Hepatocyte (in vitro differentiated cells): ENCODE results near the gene NKAP.
"Not testable (repeated sequence)": the region's sequence is repeated elsewhere in the genome, so short reads cannot be mapped to it uniquely, and the experiment has no call there.

Source experiments
- CTCF ChIP-seq: fragments of 200-600 bp; sonication (generic); IDR thresholded peaks from 2 replicates; pipeline ENCODE4 v1.5.1; 2016; ENCODE audit warnings: antibody characterized with exemption, mild to moderate bottlenecking; ENCODE audit not compliant: poor library complexity
- EZH2phosphoT487 ChIP-seq: fragments of 200-600 bp; sonication (generic); IDR thresholded peaks from one replicate; pipeline ENCODE4 v1.6.1; 2018; ENCODE audit warnings: antibody characterized with exemption, mild to moderate bottlenecking, low read depth, moderate library complexity; ENCODE audit not compliant: unreplicated experiment, severe bottlenecking

- TF ChIP-seq CTCF, EZH2phosphoT487: not testable (repeated sequence)
Observed at GRCh38 chrX:119977172-119977571, 33.6 kb upstream of the NKAP start.
